T-helper 1 cell (primary cell): ENCODE results near the gene NSG1.
A peak's percentile ranks its signal among the peaks of the same experiment; 100 is the strongest.

Experiments used
- DNase-seq, 5 donors: peaks; one replicate each; pipeline ENCODE4 v3.0.0-alpha.2; 2012 to 2020
- total RNA-seq, 4 donors: gene quantifications; one replicate each; lab custom pipeline; 2026; lab: John Stamatoyannopoulos, UW

The NSG1 gene
- 10.9 to 30.6 (median 14.1) reads per million in 4 donors for total RNA-seq

- DNase-seq: peak in 3 of 5 donors; percentile 15 to 46 (median 42)
These were observed at the start of gene NSG1 for GRCh38 chr4:4386736-4387392. NSG1 (plus strand) TSS chr4:4387102; CDS start chr4:4387630, 528 bp downstream.

DNA sequence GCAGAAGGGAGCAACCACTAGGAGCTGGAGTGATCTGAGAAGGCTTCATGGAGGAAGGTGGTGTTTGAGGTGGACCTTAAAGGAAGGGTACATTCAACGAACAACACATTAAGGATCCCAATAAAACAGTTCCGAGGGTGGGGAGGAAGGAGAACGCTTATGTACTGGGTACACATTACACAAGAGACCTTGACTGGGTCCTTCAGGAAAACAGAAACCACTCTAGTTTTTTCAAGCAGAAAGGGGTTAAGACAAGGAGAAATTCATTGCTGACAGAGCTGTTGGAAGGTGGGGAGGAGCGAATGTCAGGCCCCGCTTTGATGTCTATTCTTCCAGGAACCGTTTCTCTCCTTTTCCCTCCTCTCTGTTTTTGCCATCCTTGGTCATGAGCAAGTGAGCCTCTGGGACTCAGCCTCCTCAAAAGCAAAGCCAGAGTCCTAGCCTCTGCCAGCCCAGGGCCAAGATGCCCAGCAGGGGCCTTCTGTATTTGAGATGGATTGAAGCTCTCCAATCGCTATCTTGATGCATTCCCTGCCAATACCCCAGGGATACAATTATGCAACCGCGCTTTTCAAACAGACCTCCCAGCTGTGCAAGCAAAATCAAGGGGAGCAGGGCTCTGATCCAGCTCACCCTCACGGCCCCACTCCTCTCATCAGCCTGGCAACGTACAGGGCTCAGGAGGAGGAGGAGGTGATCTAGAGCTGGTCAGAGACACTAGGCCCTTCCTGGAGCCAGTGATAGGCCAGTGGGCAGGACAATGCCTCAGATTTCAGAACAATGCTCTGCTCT is 48.5 kb upstream of the NSG1 start:
- no peak for DNase-seq

GRCh38 chr4:4339504-4340085 is 47.3 kb upstream of the NSG1 start:
- DNase-seq: no peak

DNA sequence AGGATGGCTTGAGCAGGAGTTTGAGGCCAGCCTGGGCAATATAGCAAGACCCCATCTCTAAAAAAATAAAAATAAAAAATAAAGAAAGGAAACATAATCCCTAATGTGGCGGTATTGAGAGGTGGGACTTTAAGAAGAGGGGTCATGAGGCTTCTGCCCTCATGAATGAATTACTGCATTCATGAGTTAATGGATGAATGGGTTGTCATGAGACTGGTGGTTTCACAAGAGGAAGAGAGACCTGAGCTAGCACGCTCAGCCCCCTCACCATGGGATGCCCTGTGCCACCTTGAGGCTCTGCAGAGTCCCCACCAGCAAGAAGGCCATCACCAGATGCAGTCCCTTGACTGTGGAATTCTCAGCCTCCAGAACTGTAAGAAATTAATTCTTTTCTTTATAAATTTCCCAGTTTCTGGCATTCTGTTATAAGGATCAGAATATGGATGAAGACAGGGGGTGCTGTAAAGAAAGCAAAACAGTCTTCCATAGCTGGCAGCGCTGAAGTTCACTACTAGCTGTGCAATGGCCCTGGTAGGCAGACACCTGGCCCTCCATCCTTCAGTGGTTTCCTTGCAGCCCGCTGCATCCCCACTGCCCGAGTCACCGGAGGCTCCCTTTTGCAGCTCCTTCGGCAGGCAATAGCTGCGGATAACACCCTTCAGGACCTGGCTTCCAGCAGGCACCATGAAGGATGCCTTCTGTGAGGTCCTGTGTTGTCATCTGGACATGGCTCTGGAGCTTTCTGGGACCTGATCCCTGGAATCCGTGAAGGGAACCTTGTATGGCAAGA is 44.8 kb upstream of the NSG1 start:
- no peak for DNase-seq

DNA sequence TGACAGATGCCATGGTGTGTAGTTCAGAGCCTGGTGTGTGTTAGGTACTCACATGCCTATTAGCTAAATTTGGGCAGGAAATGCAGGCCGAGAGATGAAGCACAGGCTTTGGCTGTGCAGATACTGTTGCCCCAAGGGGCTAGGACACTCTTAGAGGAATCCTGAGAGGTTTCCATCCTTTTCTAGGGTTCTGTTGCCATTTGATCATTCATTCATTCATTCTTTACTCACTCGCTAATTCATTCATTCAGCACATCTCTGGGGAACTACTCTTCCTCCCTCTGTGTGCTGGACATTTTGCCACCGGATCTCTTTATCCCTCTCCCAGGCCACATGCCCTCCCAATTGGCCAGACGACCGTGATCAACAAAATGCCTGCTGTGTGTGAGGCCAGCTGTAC is 43.9 kb upstream of the NSG1 start:
- no peak for DNase-seq

DNA sequence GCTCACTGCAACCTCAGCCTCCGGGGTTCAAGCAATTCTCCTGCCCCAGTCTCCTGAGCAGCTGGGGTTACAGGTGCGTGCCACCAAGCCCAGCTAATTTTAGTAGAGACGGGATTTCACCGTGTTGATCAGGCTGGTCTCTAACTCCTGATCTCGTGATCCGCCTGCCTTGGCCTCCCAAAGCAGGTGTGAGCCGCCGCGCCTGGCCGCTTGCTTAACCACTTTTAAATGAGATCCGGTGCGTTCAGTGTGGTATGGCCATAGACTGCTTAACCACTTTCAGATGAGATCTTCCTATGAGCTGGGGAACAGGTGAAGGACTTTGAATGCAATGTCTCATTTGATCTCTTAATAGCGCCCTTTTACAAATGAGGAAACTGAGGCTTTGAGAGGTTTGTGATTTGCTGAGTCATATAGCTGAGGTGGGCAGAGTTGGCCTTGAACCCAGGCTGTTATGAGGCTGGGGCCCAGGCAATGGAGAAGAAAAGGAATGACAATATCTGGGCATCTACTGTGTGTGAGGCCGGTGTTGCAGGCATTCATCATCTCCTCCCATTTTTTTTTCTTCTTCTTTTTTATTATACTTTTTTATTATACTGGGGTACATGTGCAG is 41.9 kb upstream of the NSG1 start:
- no peak for DNase-seq

DNA sequence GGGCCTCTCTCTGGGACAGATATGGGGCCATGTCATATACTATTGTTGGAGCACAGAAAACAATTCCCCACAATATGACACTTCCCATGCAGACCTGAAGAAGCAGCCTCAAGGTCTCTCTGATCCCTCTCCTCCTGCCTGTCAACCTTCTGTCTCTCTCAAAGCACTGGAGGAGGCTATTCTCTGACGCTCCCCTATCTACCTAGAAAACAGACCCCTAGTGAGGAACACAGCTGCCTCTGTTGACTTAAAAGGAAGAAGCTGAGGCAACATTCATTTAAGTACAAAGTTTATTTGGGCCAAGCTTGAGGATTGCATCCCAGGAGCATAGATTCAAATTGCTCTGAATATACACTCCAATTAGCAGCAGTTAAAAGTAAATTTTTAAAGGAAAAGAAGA is 39.3 kb upstream of the NSG1 start:
- no peak for DNase-seq

GRCh38 chr4:4348585-4348984 is 38.3 kb upstream of the NSG1 start:
- peak in 3 of 5 donors; percentile 2 to 50 (median 3) for DNase-seq

- DNase-seq: no peak
These were observed 37.0 kb upstream of the NSG1 start for GRCh38 chr4:4349867-4350266.

DNA sequence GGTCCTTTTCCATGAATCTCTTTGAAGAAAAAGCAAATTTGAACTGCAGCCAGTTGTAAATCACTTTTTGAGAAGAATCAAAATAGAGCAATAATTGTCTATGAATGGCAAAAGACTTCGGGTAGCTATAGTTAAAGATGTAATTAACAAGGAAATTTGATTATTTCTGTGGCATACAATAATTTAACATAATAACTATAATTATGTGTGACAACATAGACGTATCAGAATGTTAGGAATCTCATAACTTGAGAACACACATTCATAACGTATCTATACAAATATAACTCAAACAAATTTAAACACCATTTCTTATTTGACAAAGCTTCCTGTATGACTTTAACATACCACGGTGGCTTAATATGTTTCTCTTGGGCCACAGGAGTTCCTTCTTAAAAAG is 36.0 kb upstream of the NSG1 start:
- no peak for DNase-seq

DNA sequence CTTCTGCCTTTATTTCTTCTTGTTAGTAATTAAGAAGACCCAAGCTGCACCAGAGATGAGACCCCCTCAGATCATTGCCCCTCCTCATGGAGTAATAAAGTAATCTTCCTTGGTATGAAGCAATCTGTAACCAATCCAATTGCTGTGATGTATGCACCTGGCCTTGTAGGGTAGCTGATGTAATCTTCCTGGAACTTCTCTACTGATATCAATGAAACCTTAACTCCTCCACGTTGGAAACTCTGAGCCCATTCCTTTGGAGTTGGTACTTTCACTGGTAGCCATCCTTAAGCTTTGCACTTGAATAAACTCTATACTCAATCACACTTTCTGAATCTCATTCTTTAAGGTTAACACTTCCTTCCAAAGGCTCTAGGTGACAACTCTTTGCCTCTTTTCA is 31.6 kb upstream of the NSG1 start:
- DNase-seq: no peak

- DNase-seq: no peak
These were observed 30.5 kb upstream of the NSG1 start for GRCh38 chr4:4356106-4357041.

- no peak for DNase-seq
These were observed 28.6 kb upstream of the NSG1 start for GRCh38 chr4:4358093-4358854.

GRCh38 chr4:4361883-4362282 is 25.0 kb upstream of the NSG1 start:
- DNase-seq: no peak

- DNase-seq: no peak
These were observed 23.8 kb upstream of the NSG1 start for GRCh38 chr4:4362991-4363697.

DNA sequence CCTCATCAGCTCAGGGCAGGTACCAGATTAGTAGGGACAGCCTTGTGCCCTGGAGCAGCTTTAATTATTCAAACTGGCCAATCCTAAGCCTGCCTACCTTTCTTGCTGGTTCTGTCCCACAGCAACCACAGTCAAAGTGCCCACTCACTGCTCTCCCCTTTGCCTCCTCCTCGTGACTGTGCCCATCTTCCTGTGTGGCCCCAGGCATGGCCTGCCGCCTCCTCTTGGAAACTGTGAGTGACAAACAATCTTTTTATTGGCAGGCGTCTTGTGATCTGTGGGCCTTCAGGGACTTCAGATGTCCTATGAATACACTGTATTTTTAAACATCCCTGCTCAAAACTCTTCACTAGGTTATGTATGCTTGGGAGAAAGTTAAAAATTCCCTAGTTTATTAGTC is 22.8 kb upstream of the NSG1 start:
- DNase-seq: no peak

DNA sequence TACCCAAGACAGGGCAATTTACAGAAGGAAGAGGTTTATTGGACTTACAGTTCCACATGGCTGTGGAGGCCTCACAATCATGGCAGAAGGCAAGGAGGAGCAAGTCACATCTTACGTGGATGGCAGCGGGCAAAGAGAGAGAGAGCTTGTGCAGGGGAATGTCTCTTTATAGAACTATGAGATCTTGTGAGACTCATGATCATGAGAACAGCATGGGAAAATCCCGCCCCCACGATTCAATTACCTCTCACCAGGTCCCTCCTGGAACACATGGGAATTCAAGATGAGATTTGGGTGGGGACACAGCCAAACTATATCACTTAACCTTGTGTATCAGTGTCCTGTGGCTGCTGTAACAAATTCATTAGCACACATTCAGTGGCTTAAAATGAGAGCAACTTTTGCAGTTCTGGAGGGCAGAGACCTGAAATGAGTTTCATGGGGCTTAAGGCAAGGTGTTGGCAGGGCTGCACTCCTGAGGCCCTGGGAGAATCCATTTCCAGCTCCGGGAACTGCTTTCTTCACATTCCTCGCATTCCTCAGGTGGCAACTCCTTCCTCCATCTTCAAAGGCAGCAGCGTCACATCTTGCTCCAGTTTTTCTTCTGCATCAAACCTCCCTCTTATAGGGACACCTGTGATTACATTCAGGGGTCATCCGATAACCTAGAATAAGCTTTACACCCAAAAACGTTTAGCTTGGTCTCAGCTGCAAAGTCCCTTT is 22.3 kb upstream of the NSG1 start:
- DNase-seq: no peak

DNA sequence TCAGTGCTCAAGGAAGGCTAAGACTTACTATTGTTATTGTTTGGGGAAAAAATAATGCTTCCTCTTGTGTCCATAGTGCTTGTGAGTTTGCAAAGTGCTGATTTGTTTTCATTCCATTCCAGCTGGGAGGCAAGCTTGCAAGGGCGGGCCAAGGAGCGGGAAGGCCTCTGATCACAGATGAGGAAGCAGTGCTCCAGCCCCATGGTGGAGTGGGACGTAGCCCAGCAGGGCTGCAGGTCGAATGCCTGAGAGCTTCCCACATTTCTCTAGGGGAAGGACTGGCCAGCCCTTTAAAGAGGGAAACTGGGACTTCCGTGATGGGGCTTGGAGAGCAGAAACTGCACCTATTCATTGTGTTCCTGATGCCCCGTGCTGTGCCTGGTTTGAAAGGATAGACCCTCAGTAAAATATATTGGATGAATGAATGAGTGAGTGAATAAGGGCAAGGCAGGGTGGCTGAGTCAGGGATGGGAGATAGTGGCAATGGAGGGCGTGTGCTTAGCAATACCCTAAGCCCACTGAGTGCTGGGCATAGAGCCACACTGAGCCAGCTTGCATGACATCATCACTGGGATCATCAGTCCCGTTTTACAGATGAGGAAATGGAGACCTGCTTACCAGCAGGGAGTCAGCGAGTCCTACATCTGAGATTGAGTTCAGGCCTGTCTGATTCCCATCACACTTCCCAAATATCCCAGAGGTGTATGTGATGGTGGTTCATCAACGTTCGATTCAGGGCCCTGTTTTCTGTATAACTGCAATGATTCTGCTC is 17.9 kb upstream of the NSG1 start:
- DNase-seq: no peak
